Activated CD8-positive, alpha-beta T cell treated with anti-CD3 and anti-CD28 coated beads for 36 hours (primary cell): ENCODE results near the gene CEP70. TPM values are rescaled to one million over a fixed set of nuclear protein-coding genes. Genes with fewer than 3 reads are reported as not detected.
"Not testable (repeated sequence)": the region's sequence is repeated elsewhere in the genome, so short reads cannot be mapped to it uniquely, and the experiment has no call there.

ENCODE experiments used
- ATAC-seq: fragments of 200-7000 bp; cut with Tn5 transposase; one replicate; pipeline ENCODE4 v1.10.0; 2021; ENCODE audit warnings: mild to moderate bottlenecking, moderate library complexity
- CTCF ChIA-PET: fragments of 350-600 bp; sonication (Branson Sonifier 250); formaldehyde crosslinking; loops from one replicate; lab custom pipeline; 2021; ENCODE audit warnings: antibody characterized with exemption; lab: Charles Lee
- POLR2A ChIA-PET: fragments of 350-600 bp; sonication (Branson Sonifier 250); formaldehyde crosslinking; loops from one replicate; lab custom pipeline; 2021; ENCODE audit warnings: antibody characterized with exemption; lab: Charles Lee
- DNase-seq: peaks from one replicate; pipeline ENCODE4 v3.0.0-alpha.2; 2020
- H3K27ac Mint-ChIP-seq: one replicate; pipeline ENCODE4 v1.8.0; 2021; ENCODE audit warnings: mild to moderate bottlenecking, mixed read lengths
- H3K27me3 Mint-ChIP-seq: one replicate; pipeline ENCODE4 v1.8.0; 2021; ENCODE audit warnings: mixed read lengths
- H3K36me3 Mint-ChIP-seq: one replicate; pipeline ENCODE4 v1.8.0; 2021; ENCODE audit warnings: low read depth, mixed read lengths
- H3K4me1 Mint-ChIP-seq: one replicate; pipeline ENCODE4 v1.8.0; 2021; ENCODE audit warnings: low read depth, mixed read lengths
- H3K4me3 Mint-ChIP-seq: one replicate; pipeline ENCODE4 v1.8.0; 2021; ENCODE audit warnings: mild to moderate bottlenecking, moderate library complexity, mixed read lengths
- H3K9me3 Mint-ChIP-seq: one replicate; pipeline ENCODE4 v1.8.0; 2021; ENCODE audit warnings: mixed read lengths
- CTCF ChIP-seq: fragments of 200-600 bp; IDR thresholded peaks from one replicate; pipeline ENCODE4 v1.8.0; 2022; ENCODE audit warnings: antibody characterized with exemption, mild to moderate bottlenecking
- intact Hi-C: fragments of 100-400 bp; cut with micrococcal nuclease; formaldehyde crosslinking; loops from one replicate; pipeline ENCODE4 v1.10.0; 2022
- total RNA-seq, 2 experiments: library from RNA; stranded (reverse); gene quantifications; one replicate each; pipeline ENCODE4 v1.2.3, GENCODE V29; 2021

Gene CEP70
- total RNA-seq, 2 experiments from 2014 or later = 11.5 to 14.8 TPM

DNA sequence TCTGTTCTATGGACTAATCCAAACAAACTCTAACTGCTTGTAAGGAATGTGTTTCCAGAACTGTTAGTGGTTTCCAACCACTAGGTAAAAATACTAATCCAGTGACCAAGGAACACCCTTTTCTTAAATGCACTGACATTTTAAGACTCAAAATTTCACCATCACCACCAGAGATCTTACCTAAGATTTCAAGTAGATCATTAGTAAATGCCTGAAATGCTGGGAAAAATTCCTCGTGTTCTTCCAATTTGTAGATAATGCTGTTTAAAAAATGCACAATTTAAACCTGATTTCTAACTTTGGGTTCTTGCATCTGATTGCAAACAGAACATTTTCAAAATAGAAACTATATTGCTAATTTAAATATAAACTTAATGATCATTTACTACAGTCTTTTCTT is 96.2 kb downstream of the CEP70 start:
- Mint-ChIP-seq H3K9me3 (no peaks in the 10 kb centered on the region), H3K36me3 (peaks cover 13% of the 10 kb centered on the region), H3K4me3 (no peak overlapping the region), H3K4me1 (no peaks in the 10 kb centered on the region), H3K27me3 (no peaks in the 10 kb centered on the region), H3K27ac (no peak overlapping the region)
- no peak for TF ChIP-seq CTCF
- ATAC-seq (no peak), DNase-seq (no peak)
- ChIA-PET CTCF (no interaction called here), POLR2A (no interaction called here)
- intact Hi-C loops = no loop called here

DNA sequence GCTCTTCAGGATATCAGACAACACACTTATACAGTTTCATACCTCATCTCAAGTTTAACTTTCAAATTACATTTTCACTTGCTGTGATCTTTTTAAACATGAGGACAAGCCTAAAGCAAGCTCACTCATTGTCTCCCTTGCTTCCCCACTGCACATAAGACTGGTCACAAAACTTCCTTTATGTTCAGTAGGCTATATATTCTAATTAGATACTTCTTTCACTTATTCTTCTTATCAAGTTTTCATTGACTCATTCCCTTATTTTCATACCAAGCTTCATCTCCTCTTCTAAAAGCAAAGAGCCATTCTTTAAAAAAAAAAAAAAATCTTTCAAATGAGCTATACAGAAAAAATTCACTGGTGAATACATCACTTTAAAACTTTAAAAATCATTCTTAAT is 97.0 kb downstream of the CEP70 start:
- DNase-seq = no peak
- Mint-ChIP-seq H3K4me1 (no peaks in the 10 kb centered on the region), H3K9me3 (no peaks in the 10 kb centered on the region), H3K27me3 (no peaks in the 10 kb centered on the region), H3K27ac (no peak overlapping the region), H3K4me3 (no peak overlapping the region), H3K36me3 (peaks cover 13% of the 10 kb centered on the region)
- intact Hi-C loops = no loop called here
- TF ChIP-seq CTCF = no peak
- no peak for ATAC-seq
- POLR2A ChIA-PET = no interaction called here
- CTCF ChIA-PET = no interaction called here

DNA sequence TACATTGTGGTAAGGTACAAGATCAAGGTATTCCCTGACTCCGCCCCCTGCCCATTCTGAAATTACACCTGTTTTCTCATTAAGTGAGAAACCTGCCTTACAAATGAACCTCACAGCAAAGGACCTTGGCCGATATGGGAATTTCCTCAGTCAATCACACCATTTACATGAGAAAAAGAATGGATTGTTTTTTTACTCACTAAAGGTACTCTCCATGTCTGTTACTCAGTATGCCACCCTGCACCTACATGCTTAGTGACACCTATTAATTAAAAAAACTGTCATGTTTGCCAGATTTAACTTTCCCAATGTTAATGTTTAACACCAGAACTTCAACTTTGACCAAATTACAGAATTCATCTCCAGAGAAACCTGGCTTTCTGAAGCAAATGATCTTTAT is 97.6 kb downstream of the CEP70 start:
- POLR2A ChIA-PET = no interaction called here
- CTCF ChIA-PET = interaction anchor here (0.8 to 1.0 kb wide), 2 partner anchors 17 to 420 kb away, joined by 3 to 5 read pairs; no protein-coding TSS in a partner anchor
- H3K4me1 Mint-ChIP-seq = no peaks in the 10 kb centered on the region

DNA sequence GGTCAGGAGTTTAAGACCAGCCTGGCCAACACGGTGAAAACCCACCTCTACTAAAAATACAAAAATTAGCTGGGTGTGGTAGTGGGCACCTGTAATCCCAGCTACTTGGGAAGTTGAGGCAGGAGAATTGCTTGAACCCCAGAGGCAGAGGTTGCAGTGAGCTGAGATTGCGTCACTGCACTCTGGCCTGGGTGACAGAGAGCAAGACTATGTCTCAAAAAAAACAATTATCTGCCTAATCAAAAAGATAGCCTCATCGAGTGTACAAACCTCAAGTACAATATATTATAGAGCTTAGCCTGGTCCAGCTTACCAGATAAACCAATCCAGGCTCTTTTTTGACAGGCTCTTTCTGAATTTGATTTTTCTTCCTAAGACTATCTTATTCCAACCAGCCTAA is 98.4 kb downstream of the CEP70 start:
- intact Hi-C loops, DNase-seq, H3K4me3 Mint-ChIP-seq, H3K9me3 Mint-ChIP-seq, H3K4me1 Mint-ChIP-seq, ATAC-seq, H3K27ac Mint-ChIP-seq, H3K27me3 Mint-ChIP-seq: not testable (repeated sequence)
- ChIA-PET CTCF (interaction anchor here (0.8 to 1.0 kb wide), 2 partner anchors 16 to 420 kb away, joined by 3 to 5 read pairs; no protein-coding TSS in a partner anchor), POLR2A (interaction anchor here (0.8 kb wide), 1 partner anchor 257 kb away, joined by 3 read pairs; no protein-coding TSS in a partner anchor)
- peaks cover 13% of the 10 kb centered on the region for H3K36me3 Mint-ChIP-seq

More for the DNA sequence above, 97.6 kb downstream of the CEP70 start:
- Mint-ChIP-seq H3K9me3 (peaks cover 3% of the 10 kb centered on the region), H3K27me3 (no peaks in the 10 kb centered on the region), H3K4me3 (no peak overlapping the region), H3K36me3 (peaks cover 13% of the 10 kb centered on the region), H3K27ac (no peak overlapping the region)
- DNase-seq (no peak), ATAC-seq (no peak)
- TF ChIP-seq CTCF = no peak
- intact Hi-C loops = no loop called here

GRCh38 chr3:138494607-138494929 is 99.5 kb downstream of the CEP70 start:
- Mint-ChIP-seq H3K27me3 (no peaks in the 10 kb centered on the region), H3K36me3 (peaks cover 13% of the 10 kb centered on the region), H3K9me3 (peaks cover 14% of the 10 kb centered on the region), H3K27ac (no peak overlapping the region), H3K4me3 (no peak overlapping the region), H3K4me1 (no peaks in the 10 kb centered on the region)
- CTCF ChIA-PET = no interaction called here
- ATAC-seq (no peak), DNase-seq (no peak)
- POLR2A ChIA-PET = no interaction called here
- no peak for TF ChIP-seq CTCF
- intact Hi-C loops = no loop called here
